Stimulated activated CD8-positive, alpha-beta memory T cell treated with anti-CD3 and anti-CD28 coated beads, Interleukin-4, amount 100 ng/mL, for 4 hours (primary cell): ENCODE measurements around the gene UGDH.
A peak's percentile ranks its signal among the peaks of the same experiment; 100 is the strongest.
"Not testable (repeated sequence)": the region's sequence is repeated elsewhere in the genome, so short reads cannot be mapped to it uniquely, and the experiment has no call there.

ENCODE experiments used
- DNase-seq, 2 donors: peaks; one replicate each; pipeline ENCODE4 v3.0.0-alpha.2; 2020; ENCODE audit warnings: low read depth in 2 of 2, low spot score in 1 of 2

Gene UGDH

GRCh38 chr4:39527296-39528060 lies at the start of gene UGDH:
TSS of gene UGDH (minus strand) at chr4:39527439. CDS start at chr4:39521512, 5,927 bp downstream.
- DNase-seq, result peak; percentile 72 to 80

- DNase-seq, result no peak
These were observed 47.7 kb upstream of the UGDH start for GRCh38 chr4:39574946-39575345.

GRCh38 chr4:39571504-39571903 lies 44.3 kb upstream of the UGDH start:
- DNase-seq, result no peak

- DNase-seq, result no peak
These were observed 43.8 kb upstream of the UGDH start for GRCh38 chr4:39571054-39571453.

GRCh38 chr4:39569209-39569608 lies 42.0 kb upstream of the UGDH start:
- no peak for DNase-seq

- DNase-seq, result no peak
These were observed 41.6 kb upstream of the UGDH start for GRCh38 chr4:39568805-39569204.

GRCh38 chr4:39565878-39566600 lies 38.8 kb upstream of the UGDH start:
- DNase-seq, result no peak

- DNase-seq, result no peak
These were observed 36.2 kb upstream of the UGDH start for GRCh38 chr4:39563346-39563847.

GRCh38 chr4:39562792-39563191 lies 35.6 kb upstream of the UGDH start:
- no peak for DNase-seq

GRCh38 chr4:39559626-39560025 lies 32.4 kb upstream of the UGDH start:
- no peak for DNase-seq

- DNase-seq, result no peak
These were observed 28.2 kb upstream of the UGDH start for GRCh38 chr4:39555472-39555871.

GRCh38 chr4:39548425-39549067 lies 21.3 kb upstream of the UGDH start:
- DNase-seq, result no peak

GRCh38 chr4:39544580-39545315 lies 17.5 kb upstream of the UGDH start:
- DNase-seq, result no peak

GRCh38 chr4:39544080-39544479 lies 16.8 kb upstream of the UGDH start:
- not testable (repeated sequence) for DNase-seq

- DNase-seq, result no peak
These were observed 15.8 kb upstream of the UGDH start for GRCh38 chr4:39543034-39543433.

- no peak for DNase-seq
These were observed 15.4 kb upstream of the UGDH start for GRCh38 chr4:39542611-39543012.

GRCh38 chr4:39541987-39542610 lies 14.9 kb upstream of the UGDH start:
- DNase-seq, result no peak

GRCh38 chr4:39539089-39539611 lies 11.9 kb upstream of the UGDH start:
- no peak for DNase-seq

GRCh38 chr4:39533541-39533940 lies 6.3 kb upstream of the UGDH start:
- no peak for DNase-seq

- not testable (repeated sequence) for DNase-seq
These were observed 5.0 kb upstream of the UGDH start for GRCh38 chr4:39532237-39532636.
